ENCODE data around the gene RPS6KA5. TPM values are rescaled to one million over a fixed set of nuclear protein-coding genes. Genes with fewer than 3 reads are reported as not detected.

The RPS6KA5 gene
- total and polyA plus RNA-seq, 10 donors = 1.4 to 17.8 (median 8.5) TPM

DNA sequence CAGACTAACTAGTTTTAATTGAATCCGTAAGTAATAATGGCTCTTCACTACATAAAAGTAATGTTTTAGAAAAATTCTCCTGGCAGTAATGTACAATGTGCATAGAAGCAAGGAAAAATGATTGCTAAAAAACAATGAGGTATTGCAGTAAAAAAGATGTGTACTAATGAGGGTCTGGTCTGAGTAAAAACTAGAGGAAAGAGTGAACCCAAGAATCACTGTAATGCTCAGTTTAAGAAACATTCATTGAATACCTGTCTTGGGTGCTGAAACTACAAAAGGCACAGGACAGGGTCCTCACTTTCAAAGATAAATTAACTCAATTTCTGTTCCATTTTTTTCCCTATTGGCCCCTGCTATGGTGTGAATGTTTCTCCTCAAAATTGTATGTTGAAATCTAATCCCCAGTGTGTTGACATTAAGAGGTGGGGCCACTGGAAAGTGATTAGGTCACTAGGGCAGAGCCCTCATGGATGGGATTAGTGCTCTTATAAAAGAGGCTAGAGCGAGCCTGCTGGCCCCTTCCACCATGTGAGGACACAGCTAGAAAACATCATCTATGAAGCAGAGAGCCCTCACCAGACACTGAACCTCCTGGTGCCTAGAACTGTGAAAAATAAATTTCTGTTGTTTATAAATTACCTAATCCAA, 51.6 kb downstream of the RPS6KA5 start:
- TF ChIP-seq POLR2A (IDR thresholded peaks at IDR 0.05) (no peak), POLR2AphosphoS5 (IDR thresholded peaks at IDR 0.05) (no peak)
- TF ChIP-seq, protein P1, sequence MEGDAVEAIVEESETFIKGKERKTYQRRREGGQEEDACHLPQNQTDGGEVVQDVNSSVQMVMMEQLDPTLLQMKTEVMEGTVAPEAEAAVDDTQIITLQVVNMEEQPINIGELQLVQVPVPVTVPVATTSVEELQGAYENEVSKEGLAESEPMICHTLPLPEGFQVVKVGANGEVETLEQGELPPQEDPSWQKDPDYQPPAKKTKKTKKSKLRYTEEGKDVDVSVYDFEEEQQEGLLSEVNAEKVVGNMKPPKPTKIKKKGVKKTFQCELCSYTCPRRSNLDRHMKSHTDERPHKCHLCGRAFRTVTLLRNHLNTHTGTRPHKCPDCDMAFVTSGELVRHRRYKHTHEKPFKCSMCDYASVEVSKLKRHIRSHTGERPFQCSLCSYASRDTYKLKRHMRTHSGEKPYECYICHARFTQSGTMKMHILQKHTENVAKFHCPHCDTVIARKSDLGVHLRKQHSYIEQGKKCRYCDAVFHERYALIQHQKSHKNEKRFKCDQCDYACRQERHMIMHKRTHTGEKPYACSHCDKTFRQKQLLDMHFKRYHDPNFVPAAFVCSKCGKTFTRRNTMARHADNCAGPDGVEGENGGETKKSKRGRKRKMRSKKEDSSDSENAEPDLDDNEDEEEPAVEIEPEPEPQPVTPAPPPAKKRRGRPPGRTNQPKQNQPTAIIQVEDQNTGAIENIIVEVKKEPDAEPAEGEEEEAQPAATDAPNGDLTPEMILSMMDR (IDR thresholded peaks at IDR 0.05 in 8 of 11, conservative IDR thresholded peaks at IDR 0.05 in 3 of 11) = no peak
- WGBS, 5 donors = 80 to 94% (median 82%) methylated on average over 2 of the region's 2 CpGs
- no peaks in the 10 kb centered on the region for H3K27me3 ChIP-seq (replicated peaks in 1 of 7)
- H3K27ac ChIP-seq = peak overlapping the region in 7 of 8 donors; percentile 71 to 86 (median 81)
- no peak for DNase-seq
- H3K36me3 ChIP-seq = no peaks in the 10 kb centered on the region
- H3K4me3 ChIP-seq = peak overlapping the region in 1 of 8 donors; percentile 13
- intact Hi-C loops (cut with DNase I; ENCODE audit: low total_unique reads) = no loop called here
- no peaks in the 10 kb centered on the region for H3K9me3 ChIP-seq
- peaks cover 16 to 85% (median 53%) of the 10 kb centered on the region in 6 donors for H3K4me1 ChIP-seq

DNA sequence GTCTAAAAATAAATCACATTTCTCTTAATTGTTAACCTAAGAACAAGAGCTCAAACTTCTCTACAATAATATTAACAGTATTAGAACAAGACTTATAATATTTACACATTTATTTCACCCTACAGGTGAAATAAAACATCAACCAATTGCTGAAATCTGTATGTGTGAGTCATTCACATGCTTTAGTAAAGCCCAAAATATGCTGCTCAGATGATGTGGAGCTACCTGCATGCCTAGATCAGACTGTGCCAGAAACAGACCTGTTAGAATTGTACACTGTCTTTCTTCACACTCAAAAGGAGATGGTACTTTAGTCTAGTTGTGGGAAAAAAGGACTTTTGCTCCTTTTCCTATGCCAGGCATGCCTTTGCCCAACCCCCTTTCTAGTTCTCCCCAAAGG, 54.7 kb downstream of the RPS6KA5 start:
- no peak overlapping the region for H3K4me3 ChIP-seq
- TF ChIP-seq POLR2A (IDR thresholded peaks at IDR 0.05) (no peak), POLR2AphosphoS5 (IDR thresholded peaks at IDR 0.05) (no peak)
- TF ChIP-seq, protein P1 (IDR thresholded peaks at IDR 0.05 in 8 of 11, conservative IDR thresholded peaks at IDR 0.05 in 3 of 11) = no peak
- no peaks in the 10 kb centered on the region for H3K36me3 ChIP-seq
- H3K27me3 ChIP-seq (replicated peaks in 1 of 7) = no peaks in the 10 kb centered on the region
- H3K4me1 ChIP-seq = peaks cover 14 to 54% (median 27%) of the 10 kb centered on the region in 6 donors
- no peaks in the 10 kb centered on the region for H3K9me3 ChIP-seq
- DNase-seq = no peak
- H3K27ac ChIP-seq = no peak overlapping the region
- intact Hi-C loops (cut with DNase I; ENCODE audit: low total_unique reads) = no loop called here

DNA sequence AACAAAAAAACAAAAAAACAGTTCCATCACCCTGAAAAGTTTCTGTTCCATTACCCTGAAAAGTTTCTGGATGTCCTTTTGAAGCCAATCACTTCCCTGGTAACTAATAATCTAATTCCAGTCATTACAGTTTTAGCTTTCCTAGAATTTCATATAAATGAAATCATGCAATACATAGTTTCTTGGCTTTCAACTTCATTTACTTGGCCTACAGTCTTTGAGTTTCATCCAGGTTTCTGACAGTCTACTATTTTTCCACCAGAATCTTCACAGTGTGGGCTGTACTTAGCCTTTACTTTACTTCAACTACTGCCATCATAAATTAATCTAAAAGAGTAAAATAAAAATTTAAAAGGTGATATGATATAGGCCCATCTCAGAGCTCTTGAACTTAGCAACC, 55.5 kb downstream of the RPS6KA5 start:
- intact Hi-C loops (cut with DNase I; ENCODE audit: low total_unique reads) = no loop called here
- TF ChIP-seq POLR2A (IDR thresholded peaks at IDR 0.05) (no peak), POLR2AphosphoS5 (IDR thresholded peaks at IDR 0.05) (no peak)
- TF ChIP-seq, protein P1 (IDR thresholded peaks at IDR 0.05 in 8 of 11, conservative IDR thresholded peaks at IDR 0.05 in 3 of 11) = no peak
- Histone ChIP-seq H3K36me3 (peaks cover 0 to 6% (median 0%) of the 10 kb centered on the region in 6 donors), H3K4me3 (no peak overlapping the region), H3K4me1 (peaks cover 13 to 46% (median 20%) of the 10 kb centered on the region in 6 donors), H3K27ac (no peak overlapping the region), H3K9me3 (no peaks in the 10 kb centered on the region), H3K27me3 (replicated peaks in 1 of 7) (no peaks in the 10 kb centered on the region)
- DNase-seq = no peak

DNA sequence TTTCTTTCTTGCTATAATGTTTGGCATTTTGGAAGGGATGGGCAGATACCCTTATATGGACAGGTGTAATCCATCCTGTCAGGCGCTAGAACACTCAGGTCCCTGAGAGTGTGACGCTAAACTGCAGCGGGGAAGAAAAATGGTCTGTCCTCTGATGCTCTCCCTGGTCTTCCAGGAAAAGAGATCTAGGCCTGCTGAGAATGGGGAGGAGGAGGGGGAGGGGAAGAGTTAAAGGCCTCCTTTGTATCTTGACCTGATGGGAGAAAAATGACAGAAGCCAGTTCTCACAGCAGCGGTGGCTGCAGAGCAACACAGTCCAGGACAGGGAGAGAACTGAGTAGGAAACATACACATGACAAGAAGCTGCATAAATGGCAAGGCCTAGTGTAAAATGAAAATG, 61.1 kb downstream of the RPS6KA5 start:
- WGBS, 5 donors = 93 to 97% (median 95%) methylated on average over 4 of the region's 4 CpGs
- intact Hi-C loops (cut with DNase I; ENCODE audit: low total_unique reads) = no loop called here

More for the DNA sequence above, 61.1 kb downstream of the RPS6KA5 start:
- Histone ChIP-seq H3K9me3 (no peaks in the 10 kb centered on the region), H3K4me1 (peaks cover 0 to 21% (median 3%) of the 10 kb centered on the region in 6 donors), H3K27me3 (replicated peaks in 1 of 7) (no peaks in the 10 kb centered on the region), H3K4me3 (no peak overlapping the region), H3K27ac (no peak overlapping the region), H3K36me3 (peaks cover 0 to 18% (median 2%) of the 10 kb centered on the region in 6 donors)
- no peak for DNase-seq
- TF ChIP-seq, protein P1 (IDR thresholded peaks at IDR 0.05 in 8 of 11, conservative IDR thresholded peaks at IDR 0.05 in 3 of 11) = no peak
- no peak for TF ChIP-seq POLR2A (IDR thresholded peaks at IDR 0.05)
